Measurements from ENCODE around the gene CSPG4.

DNA sequence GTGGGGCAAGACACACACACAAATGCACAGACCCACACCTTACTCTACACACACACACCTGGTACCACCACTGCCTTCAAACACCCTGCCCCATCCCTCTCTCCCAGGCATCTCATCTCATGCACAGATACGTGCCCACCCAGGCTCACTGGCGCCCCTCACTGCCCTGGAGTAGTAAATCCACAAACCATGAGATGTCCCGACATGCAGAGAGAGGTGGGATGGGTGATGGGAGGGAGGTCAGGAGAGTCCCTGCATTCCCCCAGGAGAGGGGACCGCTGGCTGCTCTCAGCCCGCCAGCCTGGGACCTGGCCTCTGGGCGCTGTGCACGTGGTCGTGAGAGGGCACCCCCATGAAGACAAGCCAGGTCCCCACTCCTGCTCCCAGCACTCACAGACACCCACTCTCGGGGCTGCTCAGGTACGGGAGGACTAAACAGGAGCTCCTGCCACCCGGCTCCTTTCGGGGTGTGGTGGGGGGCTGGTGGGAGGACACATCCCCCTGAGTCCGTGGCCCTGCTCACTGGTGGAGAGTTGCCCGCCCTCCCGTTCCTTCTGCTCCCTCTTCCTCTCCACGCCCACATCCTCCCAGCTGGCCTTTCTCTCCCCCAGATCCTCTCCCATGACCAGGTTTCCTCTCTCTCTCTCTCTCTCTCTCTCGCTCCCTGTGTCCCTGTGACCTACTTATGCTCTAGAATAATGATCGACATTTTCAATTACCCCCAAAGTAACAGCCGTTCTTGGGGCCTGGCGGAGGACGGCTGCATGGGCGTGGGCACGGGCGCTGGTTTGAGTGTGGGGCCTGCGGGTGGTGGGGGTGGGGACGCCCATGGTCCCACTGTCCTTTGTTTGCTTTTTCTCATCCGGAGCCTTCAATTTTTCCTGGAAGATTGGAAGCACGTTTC, 18.9 kb upstream of the CSPG4 start:
- TF ChIP-seq ZNF274 (IDR thresholded peaks at IDR 0.05; ENCODE audit: low read depth, low read length) = no peak
- no peak for TF ChIP-seq SUZ12 (IDR thresholded peaks at IDR 0.05; ENCODE audit: extremely low read depth, insufficient read depth, insufficient read length)

Data from NT2/D1 (cell line).